ENCODE measurements around the gene RBM17.
"Not testable (repeated sequence)": the region's sequence is repeated elsewhere in the genome, so short reads cannot be mapped to it uniquely, and the experiment has no call there.

The RBM17 gene

GRCh38 chr10:6110136-6110535 is 21.3 kb downstream of the RBM17 start:
- DNase-seq (ENCODE audit: low read depth, low spot score), result no peak

GRCh38 chr10:6112893-6113292 is 24.1 kb downstream of the RBM17 start:
- DNase-seq (ENCODE audit: low read depth, low spot score), result no peak

GRCh38 chr10:6114299-6114698 is 25.5 kb downstream of the RBM17 start:
- no peak for DNase-seq (ENCODE audit: low read depth, low spot score)

GRCh38 chr10:6114805-6115341 is 26.0 kb downstream of the RBM17 start:
- DNase-seq (ENCODE audit: low read depth, low spot score), result no peak

- no peak for DNase-seq (ENCODE audit: low read depth, low spot score)
Measured at GRCh38 chr10:6115411-6115810, 26.6 kb downstream of the RBM17 start.

- DNase-seq (ENCODE audit: low read depth, low spot score), result no peak
Measured at GRCh38 chr10:6115824-6116350, 27.1 kb downstream of the RBM17 start.

- DNase-seq (ENCODE audit: low read depth, low spot score), result no peak
Measured at GRCh38 chr10:6116806-6117205, 28.0 kb downstream of the RBM17 start.

GRCh38 chr10:6117711-6118110 is 28.9 kb downstream of the RBM17 start:
- DNase-seq (ENCODE audit: low read depth, low spot score), result no peak

GRCh38 chr10:6119423-6119822 is 30.6 kb downstream of the RBM17 start:
- DNase-seq (ENCODE audit: low read depth, low spot score), result no peak

- DNase-seq (ENCODE audit: low read depth, low spot score), result no peak
Measured at GRCh38 chr10:6119962-6120361, 31.1 kb downstream of the RBM17 start.

GRCh38 chr10:6120691-6121090 is 31.9 kb downstream of the RBM17 start:
- DNase-seq (ENCODE audit: low read depth, low spot score), result no peak

GRCh38 chr10:6121146-6121545 is 32.3 kb downstream of the RBM17 start:
- no peak for DNase-seq (ENCODE audit: low read depth, low spot score)

- DNase-seq (ENCODE audit: low read depth, low spot score), result no peak
Measured at GRCh38 chr10:6123532-6123931, 34.7 kb downstream of the RBM17 start.

GRCh38 chr10:6124666-6125065 is 35.8 kb downstream of the RBM17 start:
- DNase-seq (ENCODE audit: low read depth, low spot score), result no peak

- not testable (repeated sequence) for DNase-seq (ENCODE audit: low read depth, low spot score)
Measured at GRCh38 chr10:6127461-6127860, 38.6 kb downstream of the RBM17 start.

- no peak for DNase-seq (ENCODE audit: low read depth, low spot score)
Measured at GRCh38 chr10:6128087-6128486, 39.3 kb downstream of the RBM17 start.

- no peak for DNase-seq (ENCODE audit: low read depth, low spot score)
Measured at GRCh38 chr10:6128591-6129251, 39.9 kb downstream of the RBM17 start.

GRCh38 chr10:6130848-6131470 is 42.1 kb downstream of the RBM17 start:
- no peak for DNase-seq (ENCODE audit: low read depth, low spot score)

- no peak for DNase-seq (ENCODE audit: low read depth, low spot score)
Measured at GRCh38 chr10:6133331-6134098, 44.7 kb downstream of the RBM17 start.

- DNase-seq (ENCODE audit: low read depth, low spot score), result no peak
Measured at GRCh38 chr10:6134099-6134823, 45.4 kb downstream of the RBM17 start.

- no peak for DNase-seq (ENCODE audit: low read depth, low spot score)
Measured at GRCh38 chr10:6135039-6135438, 46.2 kb downstream of the RBM17 start.

All from activated naive CD8-positive, alpha-beta T cell treated with anti-CD3 and anti-CD28 coated beads, Interleukin-2, amount 50 U/mL, for 16 hours (primary cell).